Measurements from ENCODE around the gene PAGE4.

The PAGE4 gene

DNA sequence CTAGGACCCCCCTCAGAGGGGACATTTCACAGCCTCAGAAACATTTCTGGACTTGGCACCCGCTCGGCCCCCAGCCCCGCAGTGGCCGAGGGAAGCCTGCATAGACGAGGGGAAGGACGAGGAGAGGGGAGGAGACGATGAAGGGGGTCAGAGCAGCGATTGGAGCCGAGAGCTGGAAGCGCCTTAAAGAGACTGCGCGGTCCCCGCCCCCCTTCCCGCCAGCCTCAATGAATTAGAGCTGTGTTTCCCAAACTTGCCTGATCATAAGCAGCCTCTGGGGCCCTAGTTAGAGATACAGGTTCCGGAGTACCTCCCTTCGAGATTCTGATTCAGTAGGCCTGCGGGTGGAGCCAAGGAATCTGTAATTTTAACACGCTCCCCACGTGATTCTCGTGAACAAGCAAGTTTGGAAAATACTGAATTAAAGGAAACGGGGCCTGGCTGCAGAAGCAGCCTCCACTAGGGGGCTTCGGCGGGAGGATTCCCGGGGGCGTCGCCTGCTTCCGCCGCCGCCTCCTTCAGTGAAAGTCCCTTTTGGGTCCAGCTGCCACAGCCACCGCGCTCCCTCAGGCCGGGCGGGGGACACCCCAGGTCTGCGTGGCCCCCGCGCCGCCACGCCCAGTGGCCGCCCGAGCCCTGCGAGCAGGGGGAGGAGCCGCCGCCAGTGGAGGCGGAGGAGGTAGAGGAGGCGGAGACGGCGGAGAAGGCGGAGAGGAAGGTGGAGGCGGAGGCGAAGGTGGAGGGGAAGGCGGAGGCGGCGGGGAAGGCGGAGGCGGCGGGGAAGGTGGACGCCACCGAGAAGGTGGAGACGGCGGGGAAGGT, 49.9 kb downstream of the PAGE4 start, which contains the start of gene USP27X:
Gene USP27X (plus strand): TSS at position 651 of the 822 bp plus-strand sequence. CDS start 824 bp downstream, outside the sequence.
- TF ChIP-seq CTCF (IDR thresholded peaks at IDR 0.05; ENCODE audit: control insufficient read depth, extremely low read depth, insufficient read depth) = no peak
- DNase-seq (ENCODE audit: low read depth) = no peak
- H3K4me3 ChIP-seq (ENCODE audit: low read depth, low read length) = peak within 1 kb of the TSS; percentile 55

- H3K4me3 ChIP-seq (ENCODE audit: low read depth, low read length) = peak overlapping the region; percentile 55
- DNase-seq (ENCODE audit: low read depth) = no peak
- no peak for TF ChIP-seq CTCF (IDR thresholded peaks at IDR 0.05; ENCODE audit: control insufficient read depth, extremely low read depth, insufficient read depth)
Measured at GRCh38 chrX:49879656-49880277, 50.7 kb downstream of the PAGE4 start.

DNA sequence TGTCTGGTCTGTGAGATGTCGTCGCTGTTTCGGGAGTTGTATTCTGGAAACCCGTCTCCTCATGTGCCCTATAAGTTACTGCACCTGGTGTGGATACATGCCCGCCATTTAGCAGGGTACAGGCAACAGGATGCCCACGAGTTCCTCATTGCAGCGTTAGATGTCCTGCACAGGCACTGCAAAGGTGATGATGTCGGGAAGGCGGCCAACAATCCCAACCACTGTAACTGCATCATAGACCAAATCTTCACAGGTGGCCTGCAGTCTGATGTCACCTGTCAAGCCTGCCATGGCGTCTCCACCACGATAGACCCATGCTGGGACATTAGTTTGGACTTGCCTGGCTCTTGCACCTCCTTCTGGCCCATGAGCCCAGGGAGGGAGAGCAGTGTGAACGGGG, 51.6 kb downstream of the PAGE4 start:
- H3K4me3 ChIP-seq (ENCODE audit: low read depth, low read length) = peak overlapping the region; percentile 55
- TF ChIP-seq CTCF (IDR thresholded peaks at IDR 0.05; ENCODE audit: control insufficient read depth, extremely low read depth, insufficient read depth) = no peak

More for the DNA sequence above, 51.6 kb downstream of the PAGE4 start:
- no peak for DNase-seq (ENCODE audit: low read depth)
